GM19455 (cell line): Measurements from ENCODE around the gene UBN2.
"Not testable (repeated sequence)": the region's sequence is repeated elsewhere in the genome, so short reads cannot be mapped to it uniquely, and the experiment has no call there.

ENCODE experiments used
- ATAC-seq: cut with Tn5 transposase; IDR thresholded peaks from one replicate; pipeline ENCODE4 v1.9.1; 2021; ENCODE audit not compliant: unreplicated experiment

The UBN2 gene

DNA sequence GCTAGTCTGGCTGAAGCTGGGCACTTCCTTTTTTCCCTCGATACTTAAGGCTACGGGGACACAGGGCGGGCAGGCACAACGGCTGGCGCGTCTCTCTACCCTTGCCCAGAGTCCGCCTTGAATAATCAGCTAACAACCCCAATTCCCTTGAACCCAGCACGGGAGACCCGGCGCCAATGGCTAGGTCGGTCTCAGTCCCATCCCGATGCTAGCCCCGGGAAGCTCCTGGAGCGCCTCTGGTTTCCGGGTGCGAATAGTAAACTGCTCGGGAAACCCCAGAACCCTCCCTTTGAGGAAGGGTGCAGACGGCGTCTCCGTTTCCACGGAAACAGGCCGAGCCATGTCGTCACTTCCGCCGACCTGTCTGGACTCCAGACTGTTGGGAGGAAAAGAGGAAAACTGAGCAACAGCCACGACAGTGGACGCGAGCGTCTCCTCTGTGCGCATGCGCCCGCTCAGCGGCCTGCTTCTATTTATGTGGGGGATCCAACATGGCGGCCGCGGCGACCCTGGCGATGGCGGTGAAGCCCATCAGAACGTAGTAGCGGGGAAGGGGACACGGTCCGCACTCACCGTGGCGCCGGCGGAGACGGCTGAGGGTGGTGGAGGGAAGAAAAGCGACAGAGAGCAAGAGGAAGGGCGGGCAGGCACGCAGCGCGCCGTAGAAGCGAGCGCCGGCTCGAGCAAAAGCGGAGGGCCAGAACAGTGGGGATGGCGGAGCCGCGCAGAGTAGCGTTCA is at the start of gene UBN2:
Gene UBN2 (plus strand): TSS at position 464 of the 739 bp plus-strand sequence. CDS start 248 bp downstream, at position 712.
- peak; percentile 97 for ATAC-seq

DNA sequence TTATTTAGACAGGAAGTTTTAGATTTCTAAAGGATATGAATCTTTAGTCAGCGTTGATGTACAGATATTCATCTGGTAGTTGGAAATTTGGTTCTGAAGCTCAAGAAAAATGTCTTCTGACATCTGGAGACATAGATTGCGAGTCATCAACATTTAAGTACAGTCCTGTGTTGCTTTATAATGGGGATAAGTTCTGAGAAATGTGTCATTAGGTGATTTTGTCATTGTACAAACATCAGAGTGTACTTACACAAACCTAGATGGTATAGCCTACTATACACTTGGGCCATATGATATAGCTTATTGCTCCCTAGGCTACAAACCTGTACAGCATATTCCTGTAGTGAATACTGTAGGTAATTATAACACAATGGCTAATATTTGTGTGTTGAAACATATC is 49.6 kb upstream of the UBN2 start:
- no peak for ATAC-seq

DNA sequence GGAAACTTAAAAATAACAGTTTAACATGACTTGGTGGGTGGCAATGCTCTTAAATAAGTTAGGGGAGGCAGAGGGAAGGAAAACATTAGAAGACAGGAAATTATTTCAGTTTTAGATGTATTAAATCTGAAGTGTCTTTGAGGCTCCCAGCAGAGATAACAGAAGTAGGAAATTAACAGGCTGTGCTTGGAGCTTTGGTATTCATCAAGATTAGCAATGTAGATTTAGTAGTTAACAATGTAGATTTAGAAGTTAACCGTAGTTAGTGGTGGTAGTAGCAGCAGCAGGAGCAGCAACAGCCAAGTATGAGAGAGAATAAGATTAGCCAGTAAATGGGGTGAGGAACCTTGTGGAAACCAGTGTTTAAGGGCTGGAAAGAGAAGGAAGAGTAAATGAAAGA is 48.7 kb upstream of the UBN2 start:
- ATAC-seq: no peak

DNA sequence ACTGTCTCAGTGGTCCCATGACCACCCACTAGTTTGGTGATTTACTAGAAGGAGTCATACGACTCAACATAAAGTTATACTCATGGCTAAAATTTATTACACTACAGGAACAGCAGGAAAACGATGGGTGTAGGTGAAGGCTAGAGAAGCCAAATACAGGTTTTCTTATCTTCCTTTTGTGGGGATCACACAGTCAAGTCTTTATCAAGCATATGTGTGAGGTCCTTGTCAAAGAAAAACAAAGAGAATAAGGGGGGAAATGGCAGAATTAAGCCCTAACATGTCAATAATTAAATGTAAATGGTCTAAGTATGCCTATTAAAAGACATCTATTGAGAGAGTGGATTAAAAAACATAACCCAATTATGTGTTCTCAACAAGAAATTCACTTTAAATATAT is 47.8 kb upstream of the UBN2 start:
- no peak for ATAC-seq

DNA sequence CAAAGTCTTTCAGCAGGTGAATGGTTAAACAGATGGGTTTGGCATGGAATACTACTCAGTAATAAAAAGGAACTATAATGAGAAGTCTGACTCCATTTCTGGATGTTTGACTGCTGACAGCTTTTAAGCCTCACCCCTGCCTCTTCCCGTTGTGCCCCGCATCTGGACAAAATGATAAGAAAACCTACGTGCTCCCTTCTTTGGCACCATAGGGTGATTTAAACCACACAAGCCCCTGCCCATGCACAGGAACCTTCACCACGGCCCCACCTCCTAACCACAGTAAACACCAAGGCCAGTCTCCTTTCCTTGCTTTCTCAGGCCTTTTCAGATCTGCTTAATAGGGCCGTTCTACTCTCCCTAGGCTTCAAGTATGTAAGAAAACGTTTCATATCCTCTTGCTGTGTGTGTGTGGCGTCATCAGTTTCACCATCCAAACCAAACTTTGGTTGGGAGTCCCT is 47.1 kb upstream of the UBN2 start:
- ATAC-seq: no peak

DNA sequence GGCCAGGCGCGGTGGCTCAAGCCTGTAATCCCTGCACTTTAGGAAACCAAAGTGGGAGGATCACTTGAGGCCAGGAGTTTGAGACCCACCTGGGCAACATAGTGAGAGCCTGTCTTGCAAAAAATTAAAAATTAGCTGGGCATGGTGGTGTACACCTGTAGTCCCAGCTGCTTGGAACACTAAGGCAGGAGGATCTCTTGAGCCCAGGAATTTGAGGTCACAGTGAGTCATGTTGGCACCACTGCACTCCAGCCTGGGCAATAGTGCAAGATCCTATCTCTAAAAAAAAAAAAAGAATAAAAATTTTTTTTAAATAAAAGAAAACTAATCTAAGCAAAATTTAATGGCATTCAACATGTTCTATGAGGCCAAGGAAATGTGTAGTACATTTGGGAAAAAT is 44.9 kb upstream of the UBN2 start:
- no peak for ATAC-seq

DNA sequence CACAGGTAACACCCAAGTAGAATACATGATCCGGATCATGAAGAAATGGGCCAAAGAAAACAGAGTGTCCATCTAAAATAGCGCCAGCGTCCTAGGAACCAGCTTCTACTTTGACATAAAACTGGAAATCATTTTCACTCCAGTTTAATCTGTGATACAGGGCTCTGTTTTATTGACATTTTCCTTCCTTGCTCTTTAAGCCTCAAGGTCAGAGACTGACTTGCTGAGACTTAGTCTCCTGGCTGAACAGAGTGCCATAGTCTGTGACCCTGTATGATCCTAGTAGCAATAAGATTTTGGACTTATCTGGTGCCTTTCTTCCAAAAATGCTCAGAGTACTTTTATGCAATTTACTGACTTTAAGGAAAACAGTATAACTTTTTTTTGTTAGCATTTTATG is 41.7 kb upstream of the UBN2 start:
- ATAC-seq: no peak

DNA sequence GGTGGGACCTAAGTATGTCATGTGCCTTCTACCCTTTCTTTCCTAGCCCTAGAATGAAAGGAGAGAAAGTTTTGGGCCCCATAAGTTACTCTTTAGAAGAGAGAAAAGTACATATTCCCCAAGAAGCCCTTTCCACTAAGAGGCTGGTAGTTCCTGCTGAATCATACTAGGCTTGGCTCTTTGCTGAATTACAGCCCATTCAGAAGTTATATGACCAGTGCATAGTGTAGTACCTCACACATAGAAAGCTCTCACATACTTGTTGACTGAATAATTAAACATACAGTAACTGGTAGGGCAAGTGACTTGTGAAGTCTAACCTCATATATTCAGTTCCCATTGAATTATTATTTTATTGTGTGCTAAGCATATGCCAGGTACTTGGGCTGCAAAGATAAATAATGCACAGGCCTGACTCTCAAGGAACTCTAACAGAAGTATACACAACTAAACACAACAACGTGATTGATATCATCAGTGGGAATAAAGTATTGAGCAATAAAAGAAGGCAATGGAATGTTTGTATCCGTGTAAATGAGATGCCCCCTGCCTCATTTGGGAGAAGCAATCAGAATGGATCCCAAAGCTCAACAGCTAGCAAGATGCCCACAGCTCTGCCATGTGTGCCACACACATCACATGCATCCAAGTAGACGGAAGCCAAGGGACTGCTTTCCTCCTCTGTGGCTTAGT is 38.9 kb upstream of the UBN2 start:
- no peak for ATAC-seq

DNA sequence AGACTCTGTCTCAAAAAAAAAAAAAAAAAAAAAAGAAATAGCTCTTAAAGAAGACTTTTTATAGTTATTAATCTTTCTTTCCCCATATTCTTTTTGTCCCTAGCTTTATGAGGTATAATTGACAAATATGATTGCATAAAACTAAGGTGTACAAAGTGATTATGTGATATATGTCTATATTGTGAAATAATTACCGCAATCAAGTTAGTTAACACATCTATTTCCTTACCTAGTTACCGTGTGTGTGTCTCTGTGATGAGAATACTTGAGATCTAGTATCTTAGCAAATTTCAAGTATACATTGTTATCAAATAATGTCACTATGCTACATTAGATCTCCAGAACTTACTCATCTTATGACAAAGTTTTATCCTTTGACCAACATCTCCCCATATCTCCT is 30.7 kb upstream of the UBN2 start:
- no peak for ATAC-seq

DNA sequence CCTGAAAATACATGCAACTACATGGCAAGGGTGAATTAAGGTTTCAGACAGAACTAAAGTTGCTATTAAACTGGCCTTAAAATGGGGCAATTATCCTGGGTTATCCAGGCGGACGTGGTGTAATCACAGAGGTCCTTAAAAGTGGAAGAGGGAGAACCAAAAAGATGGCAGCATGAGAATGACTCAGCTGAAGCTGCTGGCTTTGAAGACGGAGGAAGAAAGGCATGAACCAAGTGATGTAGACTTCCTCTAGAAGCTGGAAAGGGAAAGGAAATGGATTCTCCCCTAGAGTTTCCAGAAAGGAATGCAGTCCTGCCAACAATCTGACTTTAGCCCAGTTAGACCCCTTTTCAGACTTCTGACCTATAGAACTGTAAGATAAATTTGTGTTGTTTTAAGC is 27.0 kb upstream of the UBN2 start:
- ATAC-seq: no peak

DNA sequence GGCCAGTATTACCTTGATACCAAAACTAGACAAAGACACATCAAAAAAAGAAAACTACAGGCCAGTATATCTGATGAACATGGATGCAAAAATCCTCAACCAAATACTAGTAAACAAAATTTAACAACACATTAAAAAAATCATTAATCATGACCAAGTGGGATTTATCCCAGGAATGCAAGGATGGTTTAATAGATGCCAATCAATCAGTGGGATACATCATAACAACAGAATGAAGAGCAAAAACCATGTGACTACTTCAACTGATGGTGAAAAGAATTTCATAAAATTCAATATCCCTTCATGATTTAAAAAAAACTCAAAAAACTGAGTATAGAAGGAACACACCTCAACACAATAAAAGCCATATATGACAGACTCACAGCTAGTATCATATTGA is 25.2 kb upstream of the UBN2 start:
- ATAC-seq: no peak

DNA sequence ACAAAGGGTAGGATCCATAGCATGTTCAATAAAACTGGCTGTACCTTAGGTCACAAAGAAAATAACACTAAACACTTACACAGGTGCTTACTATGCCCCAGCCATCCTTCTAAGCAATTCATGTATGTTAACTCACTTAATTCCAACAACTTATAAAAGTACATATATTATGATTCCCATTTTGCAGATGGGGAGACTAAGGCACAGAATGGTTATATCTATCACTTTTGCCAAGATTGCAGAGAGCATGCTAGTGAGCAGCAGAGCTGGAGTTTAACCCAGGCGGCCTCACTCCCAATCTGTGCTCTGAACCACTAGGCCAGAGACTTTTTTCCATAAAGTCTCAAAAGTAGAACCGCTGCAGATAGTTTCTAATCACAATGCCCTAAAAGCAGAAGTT is 18.9 kb upstream of the UBN2 start:
- no peak for ATAC-seq

DNA sequence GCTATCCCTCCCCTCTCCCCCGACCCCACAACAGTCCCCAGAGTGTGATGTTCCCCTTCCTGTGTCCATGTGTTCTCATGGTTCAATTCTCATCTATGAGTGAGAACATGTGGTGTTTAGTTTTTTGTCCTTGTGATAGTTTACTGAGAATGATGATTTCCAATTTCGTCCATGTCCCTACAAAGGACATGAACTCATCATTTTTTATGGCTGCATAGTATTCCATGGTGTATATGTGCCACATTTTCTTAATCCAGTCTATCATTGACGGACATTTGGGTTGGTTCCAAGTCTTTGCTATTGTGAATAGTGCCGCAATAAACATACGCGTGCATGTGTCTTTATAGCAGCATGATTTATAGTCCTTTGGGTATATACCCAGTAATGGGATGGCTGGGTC is 17.5 kb upstream of the UBN2 start:
- ATAC-seq: not testable (repeated sequence)

DNA sequence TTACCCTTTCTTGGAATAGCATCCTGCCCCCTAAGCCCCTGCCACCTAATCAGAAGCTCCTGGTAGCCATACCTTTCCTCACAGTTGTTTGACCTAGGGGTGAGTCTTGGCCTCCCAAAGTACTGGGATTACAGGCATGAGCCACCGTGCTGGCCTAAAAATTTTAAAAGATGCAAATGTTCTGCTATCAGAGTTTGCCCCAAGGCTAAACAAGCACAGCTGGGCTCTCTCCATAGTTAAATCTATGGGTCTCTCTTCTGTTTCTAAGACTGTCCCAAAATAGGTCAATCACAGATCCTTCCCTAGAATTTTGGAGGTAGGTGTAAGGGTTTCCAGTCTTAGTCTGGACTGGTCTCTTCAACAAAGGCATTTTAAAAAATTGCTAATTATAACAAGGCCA is 12.9 kb upstream of the UBN2 start:
- no peak for ATAC-seq

DNA sequence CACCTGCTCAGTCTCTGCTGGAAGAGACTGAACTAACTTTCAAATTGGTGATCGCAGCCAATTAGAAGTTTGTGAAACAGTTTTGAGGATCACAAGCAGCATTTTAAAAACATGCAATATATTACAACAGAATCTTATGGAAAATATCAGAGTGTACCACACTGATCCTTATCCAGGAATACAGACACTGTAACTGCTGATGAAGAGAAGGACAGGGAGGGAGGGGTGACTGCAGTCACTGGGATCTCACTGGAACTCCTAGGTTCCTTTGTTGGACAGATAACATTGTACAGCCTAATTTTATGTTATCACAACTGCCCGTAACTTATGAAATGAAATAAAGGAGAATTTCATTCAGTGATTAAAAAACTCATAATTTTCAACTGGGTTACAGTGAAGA is 6.8 kb upstream of the UBN2 start:
- ATAC-seq: no peak

DNA sequence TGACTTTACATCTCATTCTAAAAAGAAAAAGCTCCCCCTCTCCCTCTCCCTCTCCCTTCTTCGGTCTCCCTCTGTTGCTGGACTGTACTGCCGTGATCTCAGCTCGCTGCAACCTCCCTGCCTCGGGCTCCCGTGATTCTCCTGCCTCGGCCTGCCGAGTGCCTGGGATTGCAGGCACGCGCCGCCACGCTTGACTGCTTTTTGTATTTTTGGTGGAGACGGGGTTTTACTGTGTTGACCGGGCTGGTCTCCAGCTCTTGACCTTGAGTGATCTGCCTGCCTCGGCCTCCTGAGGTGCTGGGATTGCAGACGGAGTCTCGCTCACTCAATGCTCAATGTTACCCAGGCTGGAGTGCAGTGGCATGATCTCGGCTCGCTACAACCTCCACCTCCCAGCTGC is 6.2 kb upstream of the UBN2 start:
- ATAC-seq: not testable (repeated sequence)

DNA sequence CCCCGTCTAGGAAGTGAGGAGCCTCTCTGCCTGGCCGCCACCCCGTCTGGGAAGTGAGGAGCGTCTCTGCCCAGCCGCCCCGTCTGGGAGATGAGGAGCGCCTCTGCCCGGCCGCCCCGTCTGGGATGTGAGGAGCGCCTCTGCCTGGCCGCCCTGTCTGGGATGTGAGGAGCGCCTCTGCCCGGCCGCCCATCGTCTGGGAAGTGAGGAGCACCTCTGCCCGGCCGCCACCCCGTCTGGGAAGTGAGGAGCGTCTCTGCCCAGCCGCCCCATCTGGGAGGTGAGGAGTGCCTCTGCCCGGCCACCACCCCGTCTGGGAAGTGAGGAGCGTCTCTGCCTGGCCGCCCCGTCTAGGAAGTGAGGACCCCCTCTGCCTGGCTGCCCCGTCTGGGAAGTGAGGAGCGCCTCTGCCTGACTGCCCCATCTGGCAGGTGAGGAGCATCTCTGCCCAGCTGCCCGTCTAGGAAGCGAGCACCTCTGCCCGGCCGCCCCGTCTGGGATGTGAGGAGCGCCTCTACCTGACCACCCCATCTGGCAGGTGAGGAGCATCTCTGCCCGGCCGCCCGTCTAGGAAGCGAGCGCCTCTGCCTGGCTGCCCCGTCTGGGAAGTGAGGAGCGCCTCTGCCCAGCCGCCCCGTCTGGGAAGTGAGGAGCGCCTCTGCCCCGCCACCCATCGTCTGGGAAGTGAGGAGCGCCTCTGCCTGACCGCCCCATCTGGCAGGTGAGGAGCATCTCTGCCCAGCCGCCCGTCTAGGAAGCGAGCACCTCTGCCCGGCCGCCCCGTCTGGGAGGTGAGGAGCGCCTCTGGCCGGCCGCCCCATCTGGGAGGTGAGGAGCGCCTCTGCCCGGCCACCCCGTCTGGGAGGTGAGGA is 5.5 kb upstream of the UBN2 start:
- ATAC-seq: not testable (repeated sequence)

DNA sequence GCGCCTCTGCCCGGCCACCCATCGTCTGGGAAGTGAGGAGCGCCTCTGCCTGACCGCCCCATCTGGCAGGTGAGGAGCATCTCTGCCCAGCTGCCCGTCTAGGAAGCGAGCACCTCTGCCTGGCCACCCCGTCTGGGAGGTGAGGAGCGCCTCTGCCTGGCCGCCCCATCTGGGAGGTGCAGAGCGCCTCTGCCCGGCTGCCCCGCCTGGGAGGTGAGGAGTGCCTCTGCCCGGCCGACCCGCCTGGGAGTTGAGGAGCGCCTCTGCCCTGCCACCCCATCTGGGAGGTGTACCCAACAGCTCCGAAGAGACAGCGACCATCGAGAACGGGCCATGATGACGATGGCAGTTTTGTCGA is 4.9 kb upstream of the UBN2 start:
- ATAC-seq: not testable (repeated sequence)

DNA sequence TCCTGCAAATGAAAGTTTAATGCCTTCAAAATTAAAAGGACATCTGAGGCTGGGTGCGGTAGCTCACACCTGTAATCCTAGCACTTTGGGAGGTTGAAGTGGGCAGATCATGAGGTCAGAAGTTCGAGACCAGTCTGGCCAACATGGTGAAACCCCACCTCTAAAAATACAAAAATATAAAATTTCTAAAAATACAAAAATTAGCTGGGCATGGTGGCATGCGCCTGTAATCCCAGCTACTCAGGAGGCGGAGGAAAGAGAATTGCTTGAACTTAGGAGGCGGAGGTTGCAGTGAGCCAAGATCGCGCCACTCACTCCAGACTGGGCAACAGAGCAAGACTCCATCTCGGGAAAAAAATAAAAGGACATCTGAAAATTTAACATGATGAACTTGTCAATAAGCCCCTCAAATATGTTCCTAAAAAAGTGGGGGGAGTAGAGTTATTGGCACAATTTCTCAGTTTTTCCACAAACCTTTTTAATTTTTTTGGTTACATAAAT is 4.0 kb upstream of the UBN2 start:
- ATAC-seq: not testable (repeated sequence)

DNA sequence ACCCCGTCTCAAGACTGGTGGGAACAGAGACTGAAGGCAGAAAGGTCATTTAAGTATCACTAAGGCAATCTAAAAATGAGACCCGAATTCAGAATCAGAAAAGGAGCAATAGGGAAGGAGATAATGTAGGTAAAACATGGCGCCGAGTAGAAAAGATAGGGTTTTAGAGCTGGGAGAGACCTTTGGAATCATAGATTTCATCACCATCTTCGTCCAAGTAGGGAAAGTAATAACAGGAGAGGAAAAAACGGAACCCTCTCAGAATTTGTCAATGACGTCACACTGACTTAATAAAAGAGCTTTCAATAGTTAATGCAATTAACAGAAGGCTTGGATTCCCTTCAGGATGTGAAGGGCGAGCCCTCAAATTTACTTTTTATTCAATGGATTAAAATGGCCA is 1.0 kb upstream of the UBN2 start:
- ATAC-seq: no peak

DNA sequence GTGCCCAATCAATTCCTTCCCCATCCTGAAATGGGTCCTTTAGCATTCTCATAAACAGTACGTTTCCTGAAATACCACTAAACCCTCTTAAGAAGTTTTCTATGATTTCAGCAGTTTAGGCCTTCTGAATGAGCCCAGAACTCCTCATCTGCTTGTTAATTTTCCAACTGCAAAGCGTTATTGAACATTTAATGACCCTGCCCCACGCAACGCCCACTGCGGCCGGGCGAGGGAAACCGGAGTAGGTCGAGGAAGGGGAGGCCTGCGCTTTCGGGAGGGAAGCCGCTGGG is 608 bp upstream of the UBN2 start:
- ATAC-seq: no peak
